Measurements from ENCODE around the gene SLC35G6. TPM values are rescaled to one million over a fixed set of nuclear protein-coding genes. Genes with fewer than 3 reads are reported as not detected.
"Not testable (repeated sequence)": the region's sequence is repeated elsewhere in the genome, so short reads cannot be mapped to it uniquely, and the experiment has no call there.

SLC35G6 gene
- not detected for total RNA-seq

GRCh38 chr17:7481275-7481674, at the start of gene SLC35G6:
SLC35G6 (plus strand) TSS chr17:7481446; CDS start chr17:7481517, 71 bp downstream.
- not testable (repeated sequence) for ATAC-seq (ENCODE audit: low FRiP score); DNase-seq (ENCODE audit: low spot score)

- TF ChIP-seq CTCF (IDR thresholded peaks at IDR 0.05): no peak
- ATAC-seq (ENCODE audit: low FRiP score) (no peak), DNase-seq (ENCODE audit: low spot score) (no peak)
Measured at GRCh38 chr17:7432296-7432695, 49.0 kb upstream of the SLC35G6 start.

- no peak for DNase-seq (ENCODE audit: low spot score)
- peak in 1 of 3 donors; percentile 3 for TF ChIP-seq CTCF (IDR thresholded peaks at IDR 0.05)
- ATAC-seq (ENCODE audit: low FRiP score): no peak
Measured at GRCh38 chr17:7435676-7436555, 45.3 kb upstream of the SLC35G6 start.

DNA sequence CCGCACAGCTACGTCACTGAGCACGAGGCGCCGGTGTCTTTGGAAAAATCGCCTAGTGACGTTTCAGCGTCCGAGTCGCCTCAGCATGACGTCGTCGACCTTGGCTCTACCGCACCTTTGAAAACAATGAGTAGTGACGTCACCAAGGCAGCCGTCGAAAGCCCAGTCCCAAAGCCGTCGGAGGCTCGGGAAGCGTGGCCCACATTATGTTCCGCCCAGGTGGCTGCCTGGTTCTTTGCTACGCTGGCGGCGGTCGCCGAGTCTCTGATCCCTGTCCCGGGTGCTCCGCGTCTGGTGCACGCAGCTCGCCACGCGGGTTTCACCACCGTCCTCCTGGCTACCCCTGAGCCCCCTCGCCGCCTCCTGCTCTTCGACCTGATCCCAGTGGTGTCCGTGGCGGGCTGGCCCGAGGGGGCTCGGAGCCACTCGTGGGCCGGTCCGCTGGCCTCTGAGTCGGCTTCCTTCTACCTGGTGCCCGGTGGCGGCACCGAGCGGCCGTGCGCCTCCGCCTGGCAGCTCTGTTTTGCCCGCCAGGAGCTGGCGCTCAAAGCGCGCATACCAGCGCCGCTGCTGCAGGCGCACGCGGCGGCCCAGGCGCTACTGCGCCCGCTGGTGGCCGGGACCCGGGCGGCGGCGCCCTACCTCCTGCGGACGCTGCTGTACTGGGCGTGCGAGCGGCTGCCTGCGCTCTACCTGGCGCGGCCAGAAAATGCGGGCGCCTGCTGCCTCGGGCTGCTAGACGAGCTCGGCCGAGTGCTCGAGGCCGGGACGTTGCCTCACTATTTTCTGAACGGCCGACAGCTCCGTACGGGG, 44.5 kb upstream of the SLC35G6 start:
- DNase-seq (ENCODE audit: low spot score) (no peak), ATAC-seq (ENCODE audit: low FRiP score) (peak; percentile 69)
- TF ChIP-seq CTCF (IDR thresholded peaks at IDR 0.05): peak in 1 of 3 donors; percentile 40

- ATAC-seq (ENCODE audit: low FRiP score): no peak
- no peak for DNase-seq (ENCODE audit: low spot score)
- TF ChIP-seq CTCF (IDR thresholded peaks at IDR 0.05): no peak
Measured at GRCh38 chr17:7437369-7437863, 43.8 kb upstream of the SLC35G6 start.

DNA sequence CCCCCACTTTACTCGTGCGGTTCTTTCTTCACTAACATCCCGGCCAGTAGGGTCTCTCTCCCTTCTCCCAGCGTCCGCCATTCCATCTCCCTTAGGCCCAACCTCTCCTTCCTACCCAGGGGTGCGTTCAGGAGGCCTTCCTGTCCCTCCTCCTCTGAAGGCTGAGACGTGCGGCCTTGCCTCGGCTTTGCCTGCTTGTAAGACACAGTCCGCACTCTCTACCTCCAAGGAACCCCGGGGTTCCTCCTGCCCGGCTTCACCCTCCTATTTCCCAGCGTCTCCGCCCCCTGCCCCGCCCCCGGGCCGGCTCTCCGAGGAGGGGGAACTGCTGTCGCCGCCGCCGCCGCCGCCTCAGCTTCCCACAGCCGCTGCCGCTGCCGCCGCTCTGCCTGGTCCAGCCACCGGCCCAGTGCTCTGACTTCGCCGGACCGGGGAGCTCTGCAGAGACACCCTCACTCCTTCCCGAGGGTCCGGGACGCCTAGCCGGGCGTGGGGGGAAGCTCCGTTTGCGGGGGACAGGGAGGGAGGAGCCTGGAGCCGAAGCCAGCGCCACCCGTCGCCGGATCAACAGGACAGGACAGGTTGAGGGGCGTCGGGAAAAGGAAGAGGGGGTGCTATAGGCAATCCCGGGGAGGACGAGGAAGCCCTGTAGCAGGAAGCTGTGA, 43.2 kb upstream of the SLC35G6 start:
- no peak for DNase-seq (ENCODE audit: low spot score)
- ATAC-seq (ENCODE audit: low FRiP score): no peak
- no peak for TF ChIP-seq CTCF (IDR thresholded peaks at IDR 0.05)

All from omental fat pad (tissue), 4 donors.